H9 (cell line): ENCODE measurements around the gene DBH. TPM values are rescaled to one million over a fixed set of nuclear protein-coding genes. Genes with fewer than 3 reads are reported as not detected.

Experiments used
- DNase-seq: peaks from one replicate; pipeline ENCODE4 v3.0.0-alpha.2; 2017
- H2AFZ ChIP-seq: one replicate; pipeline ENCODE4 v1.6.1; 2013; ENCODE audit warnings: mild to moderate bottlenecking, low read length, control low read depth, moderate library complexity
- H2AK5ac ChIP-seq: 2 replicates; pipeline ENCODE4 v1.6.1; 2013; ENCODE audit warnings: low read length, control low read depth, mixed read lengths; ENCODE audit not compliant: insufficient read length
- H2BK120ac ChIP-seq: one replicate; pipeline ENCODE4 v1.6.1; 2013; ENCODE audit warnings: low read depth, mild to moderate bottlenecking, low read length, control low read depth, inconsistent platforms; ENCODE audit not compliant: poor library complexity, severe bottlenecking
- H2BK12ac ChIP-seq: 2 replicates; pipeline ENCODE4 v1.6.1; 2013; ENCODE audit warnings: low read length, control low read depth, mixed read lengths, low read depth; ENCODE audit not compliant: insufficient read length
- H2BK15ac ChIP-seq: 2 replicates; pipeline ENCODE4 v1.6.1; 2013; ENCODE audit warnings: low read depth, low read length, control low read depth
- H2BK20ac ChIP-seq: one replicate; pipeline ENCODE4 v1.6.1; 2013; ENCODE audit warnings: low read depth, mild to moderate bottlenecking, low read length, control low read depth, inconsistent platforms; ENCODE audit not compliant: poor library complexity, severe bottlenecking
- H2BK5ac ChIP-seq: 2 replicates; pipeline ENCODE4 v1.6.1; 2013; ENCODE audit warnings: low read length, control low read depth, mixed read lengths; ENCODE audit not compliant: insufficient read length
- H3K14ac ChIP-seq: 2 replicates; pipeline ENCODE4 v1.6.1; 2013; ENCODE audit warnings: low read length, control low read depth; ENCODE audit not compliant: insufficient read depth
- H3K18ac ChIP-seq: 2 replicates; pipeline ENCODE4 v1.6.1; 2013; ENCODE audit warnings: low read depth, mild to moderate bottlenecking, mixed read lengths, low read length, control low read depth; ENCODE audit not compliant: insufficient read length
- H3K23ac ChIP-seq: 2 replicates; pipeline ENCODE4 v1.6.1; 2013; ENCODE audit warnings: low read length, control low read depth, mixed read lengths, low read depth; ENCODE audit not compliant: insufficient read length
- H3K23me2 ChIP-seq: 2 replicates; pipeline ENCODE4 v1.6.1; 2013; ENCODE audit warnings: low read depth, mild to moderate bottlenecking, mixed read lengths, low read length, control low read depth; ENCODE audit not compliant: insufficient read length, poor library complexity, severe bottlenecking
- H3K27ac ChIP-seq: 2 replicates; pipeline ENCODE4 v1.5.1; 2013; ENCODE audit warnings: low read length, control low read depth, mixed read lengths, low read depth; ENCODE audit not compliant: insufficient read length
- H3K27me3 ChIP-seq: 2 replicates; pipeline ENCODE4 v1.6.1; 2013; ENCODE audit warnings: low read length, control low read depth, inconsistent platforms; ENCODE audit not compliant: insufficient read depth
- H3K4ac ChIP-seq: 2 replicates; pipeline ENCODE4 v1.6.1; 2013; ENCODE audit warnings: low read depth, mild to moderate bottlenecking, control low read depth, inconsistent platforms, low read length, moderate library complexity
- H3K4me1 ChIP-seq: 2 replicates; pipeline ENCODE4 v1.6.1; 2013; ENCODE audit warnings: low read length, control low read depth, inconsistent platforms; ENCODE audit not compliant: insufficient read depth
- H3K4me2 ChIP-seq: 2 replicates; pipeline ENCODE4 v1.6.1; 2013; ENCODE audit warnings: low read length, control low read depth, mixed read lengths; ENCODE audit not compliant: insufficient read length, insufficient read depth
- H3K56ac ChIP-seq: 2 replicates; pipeline ENCODE4 v1.6.1; 2013; ENCODE audit warnings: low read depth, mild to moderate bottlenecking, mixed read lengths, low read length, control low read depth; ENCODE audit not compliant: insufficient read length
- H3K79me1 ChIP-seq: 2 replicates; pipeline ENCODE4 v1.6.1; 2013; ENCODE audit warnings: low read depth, mild to moderate bottlenecking, moderate library complexity, low read length, control low read depth, inconsistent platforms; ENCODE audit not compliant: insufficient read depth, poor library complexity, severe bottlenecking
- H3K79me2 ChIP-seq: 2 replicates; pipeline ENCODE4 v1.6.1; 2013; ENCODE audit warnings: low read length, control low read depth, inconsistent platforms; ENCODE audit not compliant: insufficient read depth
- H3K9ac ChIP-seq: 2 replicates; pipeline ENCODE4 v1.6.1; 2013; ENCODE audit warnings: low read length, control low read depth, mixed read lengths; ENCODE audit not compliant: insufficient read length; ENCODE audit errors: extremely low read depth
- H3K9me3 ChIP-seq: one replicate; pipeline ENCODE4 v1.6.1; 2013; ENCODE audit warnings: low read depth, low read length, inconsistent platforms; ENCODE audit not compliant: control insufficient read depth
- H3T11ph ChIP-seq: one replicate; pipeline ENCODE4 v1.6.1; 2013; ENCODE audit warnings: mild to moderate bottlenecking, low read length, control low read depth, inconsistent platforms
- H4K20me1 ChIP-seq: one replicate; pipeline ENCODE4 v1.6.1; 2013; ENCODE audit not compliant: control insufficient read depth, insufficient read length, insufficient read depth
- H4K5ac ChIP-seq: 2 replicates; pipeline ENCODE4 v1.6.1; 2013; ENCODE audit warnings: low read depth, mild to moderate bottlenecking, mixed read lengths, low read length, control low read depth; ENCODE audit not compliant: insufficient read length
- H4K8ac ChIP-seq: replicated peaks from 2 replicates; pipeline ENCODE4 v1.6.1; 2013; ENCODE audit warnings: low read length, control low read depth, mixed read lengths, low read depth; ENCODE audit not compliant: insufficient read length
- H4K91ac ChIP-seq: 2 replicates; pipeline ENCODE4 v1.6.1; 2013; ENCODE audit warnings: low read depth, mild to moderate bottlenecking, moderate library complexity, mixed read lengths, low read length, control low read depth; ENCODE audit not compliant: insufficient read length
- H3K27ac Mint-ChIP-seq, 3 experiments: 2 replicates in 2 of 3; 3 replicates in 1 of 3; pipeline ENCODE4 v1.8.0; 2020 to 2021; ENCODE audit warnings: mixed read lengths in 3 of 3, mild to moderate bottlenecking in 1 of 3, moderate library complexity in 1 of 3
- H3K27me3 Mint-ChIP-seq: 2 replicates; pipeline ENCODE4 v1.8.0; 2021; ENCODE audit warnings: low read depth, mild to moderate bottlenecking, moderate library complexity, mixed read lengths
- H3K36me3 Mint-ChIP-seq, 3 experiments: 2 replicates in 2 of 3; 3 replicates in 1 of 3; pipeline ENCODE4 v1.8.0; 2020 to 2021; ENCODE audit warnings: low read depth in 3 of 3, mixed read lengths in 3 of 3; ENCODE audit not compliant: insufficient read depth in 1 of 3
- H3K4me1 Mint-ChIP-seq, 2 experiments: 2 replicates each; pipeline ENCODE4 v1.8.0; 2020; ENCODE audit warnings: mixed read lengths in 2 of 2
- H3K4me3 Mint-ChIP-seq, 2 experiments: 2 replicates in 1 of 2; 3 replicates in 1 of 2; pipeline ENCODE4 v1.8.0; 2020 to 2021; ENCODE audit warnings: mild to moderate bottlenecking in 2 of 2, mixed read lengths in 2 of 2, moderate library complexity in 1 of 2
- H3K9me3 Mint-ChIP-seq, 2 experiments: 2 replicates in 1 of 2; 3 replicates in 1 of 2; pipeline ENCODE4 v1.8.0; 2020; ENCODE audit warnings: mild to moderate bottlenecking in 2 of 2, mixed read lengths in 2 of 2, moderate library complexity in 1 of 2
- WGBS: extraction: QIAGEN DNeasy Blood & Tissue Kit; methylation state at CpG from one replicate; pipeline ENCODE4 v1.1.7; 2013; ENCODE audit warnings: missing lambda C conversion rate, low lambda C conversion rate, mixed read lengths; ENCODE audit not compliant: insufficient read length; ENCODE audit errors: extremely low coverage; 5-methylcytosine and 5-hydroxymethylcytosine counted together
- total RNA-seq: library from RNA; stranded (reverse); gene quantifications from 2 replicates; pipeline ENCODE4 v1.2.1, GENCODE V29; 2021
- TF ChIP-seq, protein P1 (sequence below): fragments of 200-600 bp; sonication (generic); conservative IDR thresholded peaks from 3 replicates; pipeline ENCODE4 v1.8.0; 2021; ENCODE audit warnings: antibody characterized with exemption, mild to moderate bottlenecking

Gene DBH
- total RNA-seq, 1 experiment from 2014 or later = not detected

DNA sequence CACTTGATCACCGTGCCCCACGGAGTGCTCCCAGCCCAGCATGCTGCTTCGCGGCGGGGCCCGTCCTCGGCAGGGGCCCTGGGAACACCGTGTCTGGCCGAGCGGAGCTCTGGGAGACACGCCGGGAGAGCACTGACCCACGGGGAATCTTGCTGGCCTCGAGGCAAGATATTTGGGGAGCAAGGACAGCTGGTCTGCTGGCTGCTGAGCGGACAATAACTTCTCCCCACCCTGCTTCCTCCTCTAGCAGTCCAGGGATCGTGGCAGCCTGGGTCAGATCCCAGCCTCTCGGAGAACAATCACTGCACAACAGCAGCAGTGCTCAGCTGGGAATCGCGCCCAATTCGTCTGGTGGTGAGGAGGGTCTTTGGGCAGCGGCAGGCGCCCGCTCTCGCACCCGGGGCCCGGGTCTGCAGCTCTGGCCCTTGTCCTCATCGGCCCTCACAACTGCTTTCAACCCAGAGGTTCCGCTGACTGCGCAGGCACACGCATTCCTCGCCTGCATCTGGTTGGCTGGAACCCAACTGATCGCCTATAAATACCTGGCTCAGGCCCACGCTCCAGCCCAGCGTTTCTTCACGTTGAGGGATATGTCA is 43.4 kb downstream of the DBH start:
- peaks cover 7 to 15% of the 10 kb centered on the region in 2 experiments for H3K4me1 Mint-ChIP-seq
- H3K9me3 Mint-ChIP-seq = no peaks in the 10 kb centered on the region
- H3K14ac ChIP-seq = no peak overlapping the region; the same call in 1 of the 2 replicates
- no peak overlapping the region for H2BK15ac ChIP-seq
- H3K79me1 ChIP-seq = no peaks in the 10 kb centered on the region
- H3K56ac ChIP-seq = no peak overlapping the region
- no peak overlapping the region for H3K4me2 ChIP-seq
- H4K20me1 ChIP-seq = no peaks in the 10 kb centered on the region
- DNase-seq = no peak
- no peaks in the 10 kb centered on the region for H3K9me3 ChIP-seq
- no peak overlapping the region for H3K4me3 Mint-ChIP-seq
- H3K4me1 ChIP-seq = peaks cover 2% of the 10 kb centered on the region; the same call in 1 of the 2 replicates
- no peak overlapping the region for H3K27ac ChIP-seq
- H3K27me3 ChIP-seq = no peaks in the 10 kb centered on the region
- no peak overlapping the region for H2BK12ac ChIP-seq
- H3K9ac ChIP-seq = no peak overlapping the region
- no peak overlapping the region for H3T11ph ChIP-seq
- H3K27me3 Mint-ChIP-seq = no peaks in the 10 kb centered on the region; the same call in 1 of the 2 replicates
- no peaks in the 10 kb centered on the region for H3K23me2 ChIP-seq
- no peak overlapping the region for H3K18ac ChIP-seq
- no peak overlapping the region for H2BK5ac ChIP-seq
- no peak overlapping the region for H2BK20ac ChIP-seq
- H3K79me2 ChIP-seq = no peaks in the 10 kb centered on the region
- H3K36me3 Mint-ChIP-seq = no peaks in the 10 kb centered on the region; a peak in 1 of 7 replicates
- H4K5ac ChIP-seq = no peak overlapping the region
- no peak overlapping the region for H4K8ac ChIP-seq
- H4K91ac ChIP-seq = no peak overlapping the region
- H3K4ac ChIP-seq = no peak overlapping the region
- TF ChIP-seq, protein P1, sequence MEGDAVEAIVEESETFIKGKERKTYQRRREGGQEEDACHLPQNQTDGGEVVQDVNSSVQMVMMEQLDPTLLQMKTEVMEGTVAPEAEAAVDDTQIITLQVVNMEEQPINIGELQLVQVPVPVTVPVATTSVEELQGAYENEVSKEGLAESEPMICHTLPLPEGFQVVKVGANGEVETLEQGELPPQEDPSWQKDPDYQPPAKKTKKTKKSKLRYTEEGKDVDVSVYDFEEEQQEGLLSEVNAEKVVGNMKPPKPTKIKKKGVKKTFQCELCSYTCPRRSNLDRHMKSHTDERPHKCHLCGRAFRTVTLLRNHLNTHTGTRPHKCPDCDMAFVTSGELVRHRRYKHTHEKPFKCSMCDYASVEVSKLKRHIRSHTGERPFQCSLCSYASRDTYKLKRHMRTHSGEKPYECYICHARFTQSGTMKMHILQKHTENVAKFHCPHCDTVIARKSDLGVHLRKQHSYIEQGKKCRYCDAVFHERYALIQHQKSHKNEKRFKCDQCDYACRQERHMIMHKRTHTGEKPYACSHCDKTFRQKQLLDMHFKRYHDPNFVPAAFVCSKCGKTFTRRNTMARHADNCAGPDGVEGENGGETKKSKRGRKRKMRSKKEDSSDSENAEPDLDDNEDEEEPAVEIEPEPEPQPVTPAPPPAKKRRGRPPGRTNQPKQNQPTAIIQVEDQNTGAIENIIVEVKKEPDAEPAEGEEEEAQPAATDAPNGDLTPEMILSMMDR = no peak
- no CpG with 5 or more reads among the region's 35 CpGs for WGBS
- no peak overlapping the region for H2BK120ac ChIP-seq
- no peak overlapping the region for H3K23ac ChIP-seq
- no peak overlapping the region for H3K27ac Mint-ChIP-seq
- H2AK5ac ChIP-seq = no peak overlapping the region
- H2AFZ ChIP-seq = no peak overlapping the region
